Muscle layer of colon (tissue), 2 donors: ENCODE measurements around the gene BRD4.

Experiments
- H3K27ac ChIP-seq: one replicate; pipeline ENCODE4 v1.7.0; 2013; ENCODE audit warnings: low read depth, mild to moderate bottlenecking, low read length, moderate library complexity
- H3K27me3 ChIP-seq, 2 donors: one replicate each; pipeline ENCODE4 v1.7.0; 2013; ENCODE audit warnings: low read length in 2 of 2, mild to moderate bottlenecking in 2 of 2; ENCODE audit not compliant: insufficient read depth in 2 of 2, control insufficient read depth in 1 of 2
- H3K36me3 ChIP-seq: one replicate; pipeline ENCODE4 v1.7.0; 2013; ENCODE audit warnings: mild to moderate bottlenecking, low read length; ENCODE audit not compliant: insufficient read depth
- H3K4me1 ChIP-seq: one replicate; pipeline ENCODE4 v1.7.0; 2013; ENCODE audit warnings: mild to moderate bottlenecking, low read length; ENCODE audit not compliant: insufficient read depth
- H3K4me3 ChIP-seq, 2 donors: one replicate each; pipeline ENCODE4 v1.7.0; 2013; ENCODE audit warnings: low read length in 2 of 2, low read depth in 1 of 2, mild to moderate bottlenecking in 1 of 2, moderate library complexity in 1 of 2
- H3K9ac ChIP-seq: one replicate; pipeline ENCODE4 v1.7.0; 2013; ENCODE audit warnings: low read length
- H3K9me3 ChIP-seq: one replicate; pipeline ENCODE4 v1.7.0; 2013; ENCODE audit warnings: mild to moderate bottlenecking, low read length
- donor health status: abdominal sarcoma.
- donor health status: Adenocarcinoma of cecum.

BRD4 gene

DNA sequence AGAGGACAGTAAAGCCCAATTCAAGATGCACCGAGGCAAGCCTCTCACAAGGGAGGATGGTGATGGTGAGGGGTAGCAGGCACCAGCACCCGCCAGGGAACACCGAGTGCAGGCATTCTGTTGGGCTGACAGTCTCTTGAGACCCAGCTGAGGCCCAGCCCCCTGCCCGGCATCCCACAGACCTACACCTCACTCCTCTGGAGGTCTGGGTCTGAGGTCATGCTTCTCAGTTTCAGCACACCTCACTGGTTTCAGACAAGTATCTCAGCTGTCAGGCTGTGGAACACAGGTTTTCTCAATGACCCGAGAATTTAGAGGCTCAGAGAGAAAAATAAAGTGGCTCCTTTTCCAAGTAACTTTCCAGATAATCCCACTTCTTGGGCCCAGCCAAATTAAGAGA is 72.4 kb downstream of the BRD4 start:
- no peak overlapping the region for H3K27ac ChIP-seq

DNA sequence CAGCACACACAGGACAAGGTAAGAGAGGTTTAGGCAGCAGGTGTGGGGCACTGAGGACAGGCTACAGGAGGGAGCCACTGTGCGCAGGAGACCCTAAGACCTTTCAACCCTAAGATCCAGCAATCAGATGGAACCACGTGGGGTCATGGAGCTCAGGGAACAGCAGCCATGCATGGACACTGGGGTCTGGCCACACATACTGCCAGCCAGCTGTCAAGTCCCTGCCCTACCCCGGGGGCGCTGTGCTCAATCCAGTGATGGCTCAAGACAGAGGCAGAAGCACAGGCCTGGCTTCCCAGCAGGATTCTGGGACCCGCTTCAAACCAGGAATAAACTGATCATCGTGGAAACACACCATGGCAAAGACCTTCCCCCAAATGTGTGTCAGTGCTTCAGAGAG is 74.6 kb downstream of the BRD4 start:
- Histone ChIP-seq H3K9ac (no peak overlapping the region), H3K27me3 (no peaks in the 10 kb centered on the region), H3K9me3 (no peaks in the 10 kb centered on the region), H3K4me3 (no peak overlapping the region), H3K36me3 (peaks cover 97% of the 10 kb centered on the region), H3K4me1 (peaks cover 5% of the 10 kb centered on the region), H3K27ac (no peak overlapping the region)

More for the DNA sequence above, 72.4 kb downstream of the BRD4 start:
- H3K36me3 ChIP-seq, result peaks cover 97% of the 10 kb centered on the region
- peaks cover 16% of the 10 kb centered on the region for H3K4me1 ChIP-seq
- H3K27me3 ChIP-seq, result no peaks in the 10 kb centered on the region
- no peak overlapping the region for H3K9ac ChIP-seq
- H3K4me3 ChIP-seq, result no peak overlapping the region
- H3K9me3 ChIP-seq, result no peaks in the 10 kb centered on the region

DNA sequence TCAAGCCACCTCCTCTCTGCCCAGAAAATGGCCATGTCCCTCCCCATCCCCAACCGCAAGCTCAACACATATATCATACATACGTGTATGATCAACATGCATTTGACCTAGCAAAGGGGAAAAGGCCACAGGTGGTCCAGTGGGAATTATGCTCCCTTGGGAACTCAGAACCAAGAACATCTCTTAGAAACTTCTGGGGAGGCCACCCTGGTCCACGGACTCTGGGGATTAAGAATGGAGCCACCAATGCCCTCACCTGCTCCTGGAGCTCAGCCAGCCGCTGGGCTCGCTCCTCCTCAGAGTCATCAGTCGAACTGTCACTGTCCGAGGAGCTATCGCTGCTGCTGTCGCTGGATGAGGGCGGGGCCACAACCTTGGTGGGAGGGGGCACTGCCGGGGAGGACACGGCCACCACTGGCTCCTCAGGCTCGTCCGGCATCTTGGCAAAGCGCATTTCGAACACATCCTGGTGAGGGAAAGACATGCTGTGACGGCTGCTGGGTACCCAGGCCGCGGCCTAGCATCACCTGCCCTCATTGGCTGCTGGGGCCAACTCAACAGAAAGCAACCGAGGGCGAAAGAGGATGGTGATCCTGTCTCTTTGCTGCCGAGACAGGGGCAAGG is 75.5 kb downstream of the BRD4 start:
- H3K9ac ChIP-seq, result no peak overlapping the region
- no peak overlapping the region for H3K27ac ChIP-seq
- H3K4me3 ChIP-seq, result no peak overlapping the region
- H3K4me1 ChIP-seq, result peaks cover 15% of the 10 kb centered on the region
- H3K9me3 ChIP-seq, result no peaks in the 10 kb centered on the region
- no peaks in the 10 kb centered on the region for H3K27me3 ChIP-seq
- peaks cover 96% of the 10 kb centered on the region for H3K36me3 ChIP-seq

DNA sequence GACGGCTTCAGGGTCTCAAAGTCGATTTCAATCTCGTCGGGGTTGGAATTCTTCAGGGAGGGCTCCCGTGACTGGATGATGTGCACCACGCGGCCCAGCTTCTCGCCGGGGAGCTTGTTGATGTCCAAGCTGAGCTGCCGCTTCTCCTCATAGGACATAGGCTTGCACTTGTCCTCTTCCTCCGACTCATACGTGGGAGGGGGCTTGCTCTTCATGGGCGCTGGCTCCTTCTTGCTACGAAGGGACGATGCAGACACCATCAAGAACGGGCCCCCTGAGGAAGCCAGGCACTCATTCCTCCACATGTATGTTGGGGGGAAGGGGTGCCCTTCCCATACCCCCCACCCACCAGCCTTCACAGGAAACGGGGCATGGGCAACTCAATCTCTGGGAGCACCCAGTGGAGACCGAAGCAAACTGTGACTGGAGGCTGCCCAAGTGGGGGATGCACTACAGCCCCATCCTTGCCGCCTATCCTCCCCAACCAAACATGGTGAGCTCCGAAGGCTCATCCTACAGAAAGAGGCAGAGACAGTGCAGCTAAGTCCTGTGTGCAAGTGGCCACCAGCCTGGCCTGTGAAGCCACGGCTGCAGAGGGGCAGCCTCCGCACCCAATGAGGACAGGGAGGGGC is 76.9 kb downstream of the BRD4 start:
- Histone ChIP-seq H3K27ac (no peak overlapping the region), H3K9ac (no peak overlapping the region), H3K9me3 (no peaks in the 10 kb centered on the region)

DNA sequence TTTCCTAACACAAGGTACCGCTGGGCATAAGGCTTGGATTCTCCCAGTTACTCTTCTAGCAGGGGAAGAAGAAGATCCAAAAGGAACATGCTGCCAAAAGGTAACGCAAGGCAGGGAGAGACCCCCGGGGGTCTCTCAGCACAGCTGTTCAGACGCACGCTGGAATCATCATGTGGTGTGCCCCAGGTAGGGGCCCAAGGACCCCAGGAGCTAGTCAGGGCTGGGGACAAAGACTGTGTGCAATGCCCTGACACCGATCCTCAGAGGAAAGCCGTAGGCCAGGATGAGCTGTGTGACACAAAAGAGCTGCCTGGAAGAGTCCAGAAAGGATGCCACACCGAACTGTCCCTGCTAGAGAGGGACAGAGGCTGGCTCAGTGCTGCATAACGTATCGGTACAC is 77.8 kb downstream of the BRD4 start:
- Histone ChIP-seq H3K4me1 (peaks cover 36% of the 10 kb centered on the region), H3K36me3 (peaks cover 76% of the 10 kb centered on the region), H3K27ac (no peak overlapping the region)

More for the DNA sequence above, 76.9 kb downstream of the BRD4 start:
- H3K4me3 ChIP-seq, result no peak overlapping the region
- no peaks in the 10 kb centered on the region for H3K27me3 ChIP-seq
- peaks cover 85% of the 10 kb centered on the region for H3K36me3 ChIP-seq
- H3K4me1 ChIP-seq, result peaks cover 27% of the 10 kb centered on the region

DNA sequence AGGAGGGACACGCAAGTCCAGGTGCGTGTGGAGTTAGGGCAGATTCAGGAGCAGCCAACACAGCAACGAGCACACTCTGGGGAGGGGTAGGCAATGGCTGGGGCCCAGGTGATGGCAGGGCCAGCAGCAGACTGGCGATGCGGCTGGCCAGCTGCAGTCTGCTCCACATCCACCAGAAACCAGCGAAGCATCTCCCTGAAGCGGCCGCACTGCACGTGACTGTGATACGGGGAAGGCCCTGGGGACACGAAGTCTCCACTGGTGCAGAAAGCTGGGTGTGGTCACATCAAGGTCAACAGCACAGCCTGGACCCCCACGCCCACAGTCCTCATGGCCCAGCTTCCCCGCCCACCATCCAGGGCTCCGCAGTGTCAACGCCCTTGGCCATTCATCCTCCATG is 78.8 kb downstream of the BRD4 start:
- peaks cover 68% of the 10 kb centered on the region for H3K36me3 ChIP-seq
- no peak overlapping the region for H3K27ac ChIP-seq
- no peaks in the 10 kb centered on the region for H3K27me3 ChIP-seq
- no peak overlapping the region for H3K9ac ChIP-seq
- H3K9me3 ChIP-seq, result no peaks in the 10 kb centered on the region
- peaks cover 46% of the 10 kb centered on the region for H3K4me1 ChIP-seq
- no peak overlapping the region for H3K4me3 ChIP-seq

More for the DNA sequence above, 77.8 kb downstream of the BRD4 start:
- Histone ChIP-seq H3K9me3 (no peaks in the 10 kb centered on the region), H3K9ac (no peak overlapping the region), H3K4me3 (no peak overlapping the region), H3K27me3 (no peaks in the 10 kb centered on the region)

DNA sequence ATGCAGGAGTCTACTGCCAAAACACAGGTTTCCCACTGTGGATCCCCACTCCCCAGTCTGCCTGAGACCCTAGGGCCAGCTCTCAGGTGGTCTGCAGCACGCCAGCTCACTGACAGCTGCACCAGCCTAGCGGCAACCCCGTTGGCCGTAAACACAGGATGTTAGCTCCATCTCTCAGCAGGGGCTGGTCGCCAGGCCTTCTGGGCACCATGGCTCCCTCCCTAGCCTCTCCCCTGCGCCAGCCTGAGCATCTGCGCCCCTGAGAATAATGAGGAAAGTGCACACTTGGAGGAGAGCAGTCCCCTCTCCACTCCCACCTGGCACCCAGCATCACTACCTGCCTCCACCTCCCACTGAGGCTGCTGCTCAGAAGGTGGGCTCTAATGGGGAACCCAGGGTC is 79.3 kb downstream of the BRD4 start:
- no peak overlapping the region for H3K27ac ChIP-seq
- no peak overlapping the region for H3K9ac ChIP-seq
- peaks cover 51% of the 10 kb centered on the region for H3K4me1 ChIP-seq
- H3K9me3 ChIP-seq, result no peaks in the 10 kb centered on the region
- H3K27me3 ChIP-seq, result no peaks in the 10 kb centered on the region
- H3K36me3 ChIP-seq, result peaks cover 68% of the 10 kb centered on the region
- no peak overlapping the region for H3K4me3 ChIP-seq

DNA sequence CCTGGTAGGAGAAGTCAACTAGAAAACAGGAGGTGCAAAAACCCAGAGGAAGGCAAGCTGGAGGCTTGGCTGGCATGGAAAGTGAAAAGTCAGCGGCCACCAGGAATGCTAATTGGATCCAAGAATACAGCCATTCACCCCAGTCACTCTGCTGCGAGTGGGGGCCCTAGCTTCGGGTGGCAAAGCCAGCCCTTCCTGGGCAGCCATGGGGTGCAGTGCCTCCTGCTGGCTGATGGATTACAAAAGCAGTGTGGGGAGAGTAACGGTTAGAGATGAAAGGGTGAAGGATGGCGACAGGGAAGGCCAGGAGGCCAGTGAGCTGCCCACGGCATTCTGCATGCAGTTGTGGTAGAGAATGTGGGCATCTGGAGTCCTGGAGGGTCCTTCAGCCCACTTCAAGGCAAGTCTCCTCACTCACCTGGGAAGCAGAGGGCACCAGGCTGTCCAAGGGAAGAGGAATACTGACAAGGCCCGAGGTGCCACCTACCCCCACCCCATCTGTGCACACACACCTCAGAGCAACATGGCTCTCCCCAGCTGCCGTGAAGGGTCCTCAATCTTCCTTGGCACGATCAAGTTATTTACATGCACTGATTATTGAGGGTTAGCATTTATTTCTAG is 79.8 kb downstream of the BRD4 start:
- peak overlapping the region; percentile 72 for H3K27ac ChIP-seq
- H3K4me1 ChIP-seq, result peaks cover 56% of the 10 kb centered on the region
- H3K27me3 ChIP-seq, result no peaks in the 10 kb centered on the region
- no peaks in the 10 kb centered on the region for H3K9me3 ChIP-seq
- no peak overlapping the region for H3K9ac ChIP-seq
- H3K4me3 ChIP-seq, result no peak overlapping the region
- H3K36me3 ChIP-seq, result peaks cover 68% of the 10 kb centered on the region

DNA sequence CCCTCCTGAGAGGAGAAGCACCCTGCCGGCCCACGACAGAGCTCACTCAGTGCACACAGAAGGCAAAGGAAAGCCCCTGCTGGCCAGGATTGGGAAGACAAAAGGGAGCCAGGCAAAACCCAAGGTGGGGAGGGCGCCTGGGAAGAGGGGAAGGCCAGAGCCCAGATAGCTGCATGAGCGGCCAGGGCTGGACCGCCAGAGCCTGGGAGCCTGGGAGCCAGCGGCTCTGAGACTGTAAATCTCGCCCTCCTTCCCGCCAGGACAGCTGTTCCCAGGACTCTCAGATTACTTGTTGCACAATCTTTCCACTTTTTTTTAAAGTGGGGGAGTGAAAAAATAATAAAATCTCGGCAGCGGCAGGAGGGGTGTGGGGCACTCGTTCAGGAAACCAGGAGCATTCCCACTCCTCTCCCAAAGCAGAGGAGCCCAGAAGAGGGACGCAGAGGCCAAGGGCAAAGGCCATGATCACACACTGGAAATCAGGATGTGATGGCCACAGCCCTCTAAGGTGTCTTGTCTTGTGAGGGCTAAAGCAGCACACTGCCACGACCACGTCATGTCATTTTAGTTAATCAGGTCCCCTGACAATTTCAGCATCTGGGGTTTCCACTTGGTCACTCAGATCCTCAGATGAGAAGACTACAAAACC is 80.5 kb downstream of the BRD4 start:
- Histone ChIP-seq H3K27me3 (no peaks in the 10 kb centered on the region), H3K4me1 (peaks cover 59% of the 10 kb centered on the region), H3K27ac (peak overlapping the region; percentile 72), H3K9ac (no peak overlapping the region), H3K36me3 (peaks cover 61% of the 10 kb centered on the region), H3K4me3 (peak overlapping the region in 1 of 2 donors; percentile 24), H3K9me3 (no peaks in the 10 kb centered on the region)

DNA sequence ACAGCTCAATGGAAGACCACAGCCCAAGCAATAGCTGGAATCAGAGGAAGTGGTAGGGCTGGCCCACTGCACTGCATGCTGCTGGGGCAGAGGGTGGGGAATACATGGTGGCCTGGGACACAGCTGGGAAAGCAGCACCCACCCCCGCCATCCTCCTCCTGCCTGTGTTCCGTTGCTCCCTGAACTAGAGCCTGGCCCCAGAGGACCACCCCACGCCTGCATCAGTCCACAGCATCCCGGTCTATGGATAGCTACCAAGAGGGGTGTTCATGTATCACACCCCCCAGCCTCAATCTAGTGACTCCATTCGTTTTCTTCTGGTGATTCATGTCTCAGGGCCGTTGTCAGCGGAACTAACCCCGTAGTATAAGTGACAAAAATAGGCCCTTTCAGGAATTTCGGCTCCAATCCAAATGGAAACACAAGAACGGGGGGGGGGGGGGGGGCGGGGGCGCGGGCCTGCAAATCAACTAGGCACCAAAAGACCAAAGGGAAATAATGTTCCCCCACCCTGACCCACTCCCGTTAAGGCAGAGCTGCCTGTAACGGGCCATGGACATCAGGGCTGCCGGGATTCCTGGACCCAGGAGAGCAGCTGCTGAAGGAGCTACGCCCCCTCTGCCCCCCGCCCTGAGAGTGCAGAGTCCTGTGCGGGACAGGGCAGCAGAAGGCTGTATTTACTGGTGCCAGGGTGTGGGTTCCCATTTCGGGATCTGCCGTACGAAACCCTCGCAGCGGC is 81.2 kb downstream of the BRD4 start:
- Histone ChIP-seq H3K4me1 (peaks cover 59% of the 10 kb centered on the region), H3K9me3 (no peaks in the 10 kb centered on the region), H3K36me3 (peaks cover 57% of the 10 kb centered on the region), H3K4me3 (peak overlapping the region in 1 of 2 donors; percentile 24), H3K27me3 (no peaks in the 10 kb centered on the region), H3K9ac (no peak overlapping the region), H3K27ac (peak overlapping the region; percentile 45)

DNA sequence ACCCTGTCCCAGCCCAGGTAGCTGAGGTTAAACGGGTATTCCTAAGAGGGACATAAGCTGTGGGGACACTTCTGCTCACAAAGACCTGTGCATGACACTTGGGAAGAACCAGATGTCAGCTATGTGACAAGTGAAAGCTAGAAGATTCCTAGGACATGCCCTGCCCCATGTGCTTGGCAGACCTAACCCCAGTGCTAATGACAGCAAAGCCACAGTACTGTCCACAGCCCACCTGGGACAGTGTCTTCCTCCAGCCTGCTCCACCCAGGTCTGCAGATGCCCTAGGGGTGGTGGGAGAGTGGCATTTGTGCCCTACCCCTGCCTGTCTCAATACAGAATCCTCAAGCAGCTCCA is 81.7 kb downstream of the BRD4 start:
- Histone ChIP-seq H3K9me3 (no peaks in the 10 kb centered on the region), H3K27ac (peak overlapping the region; percentile 12), H3K36me3 (peaks cover 57% of the 10 kb centered on the region), H3K9ac (no peak overlapping the region), H3K4me1 (peaks cover 59% of the 10 kb centered on the region), H3K27me3 (no peaks in the 10 kb centered on the region), H3K4me3 (peak overlapping the region in 1 of 2 donors; percentile 11)
